Epithelial cell of proximal tubule (primary cell): Measurements from ENCODE around the gene ANXA2R. TPM values are rescaled to one million over a fixed set of nuclear protein-coding genes. Genes with fewer than 3 reads are reported as not detected.
A peak's percentile ranks its signal among the peaks of the same experiment; 100 is the strongest.
"Not testable (repeated sequence)": the region's sequence is repeated elsewhere in the genome, so short reads cannot be mapped to it uniquely, and the experiment has no call there.

Source experiments
- DNase-seq: peaks from one replicate; pipeline ENCODE4 v3.0.0-alpha.2; 2011; ENCODE audit warnings: low read depth
- H3K4me3 ChIP-seq: 2 replicates; pipeline ENCODE4 v1.5.1; 2011; ENCODE audit warnings: low read depth, mild to moderate bottlenecking, low read length
- total RNA-seq: library from RNA; depleted of rRNA; stranded (reverse); fragments of >200 nt; gene quantifications from 2 replicates; pipeline ENCODE4 v1.2.3, GENCODE V29; 2015
- TF ChIP-seq, protein P1 (sequence below): conservative IDR thresholded peaks from 2 replicates; pipeline ENCODE4 v1.5.1; 2012; ENCODE audit warnings: low read depth, mild to moderate bottlenecking, low read length

The ANXA2R gene, protein sequence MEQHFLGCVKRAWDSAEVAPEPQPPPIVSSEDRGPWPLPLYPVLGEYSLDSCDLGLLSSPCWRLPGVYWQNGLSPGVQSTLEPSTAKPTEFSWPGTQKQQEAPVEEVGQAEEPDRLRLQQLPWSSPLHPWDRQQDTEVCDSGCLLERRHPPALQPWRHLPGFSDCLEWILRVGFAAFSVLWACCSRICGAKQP
- 0.35 and 2.2 TPM in 2 replicates for total RNA-seq

DNA sequence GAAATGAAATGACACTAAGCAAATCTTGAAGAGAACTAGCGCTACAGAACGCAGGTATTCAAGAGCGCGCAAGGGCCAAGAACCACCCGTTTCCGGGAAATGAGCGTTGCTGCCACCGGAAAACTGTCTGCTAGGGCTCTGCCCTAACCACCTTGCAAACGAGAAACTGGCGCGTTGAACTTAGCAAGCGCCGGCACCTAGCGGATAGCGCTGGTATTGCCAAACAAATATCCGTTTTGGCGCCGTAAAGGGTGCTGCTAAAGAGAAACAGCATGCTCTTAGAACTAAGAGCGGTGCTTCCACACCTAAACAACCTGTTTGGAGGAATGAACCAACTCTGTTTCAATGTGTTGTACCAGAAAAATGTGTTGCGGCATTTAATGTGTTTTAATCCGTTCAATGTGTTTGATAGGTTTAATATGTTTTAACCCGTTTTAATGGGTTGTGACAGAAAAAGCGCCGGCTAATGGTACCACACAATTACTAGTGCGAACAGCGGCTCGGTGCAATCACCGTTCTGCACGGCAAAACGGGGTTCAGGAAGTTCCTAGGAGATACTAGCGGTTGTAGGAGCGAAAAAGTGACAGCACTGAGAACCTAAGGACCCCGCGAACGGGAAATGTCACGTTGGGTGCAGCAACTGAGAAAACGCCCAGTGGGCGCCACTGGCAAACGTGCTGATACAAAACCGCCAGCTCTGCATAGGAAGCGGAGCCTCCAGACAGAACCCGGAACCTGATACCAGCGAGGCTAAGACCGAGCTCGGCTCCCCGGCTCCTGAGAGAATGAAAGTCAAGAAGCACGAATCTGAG lies at the start of gene ANXA2R:
Gene ANXA2R (minus strand): TSS at position 33 of the 812 bp plus-strand sequence. CDS start 273 bp downstream, outside the sequence.
- H3K4me3 ChIP-seq, result peak within 1 kb of the TSS; percentile 68
- DNase-seq, result no peak
- TF ChIP-seq, protein P1, sequence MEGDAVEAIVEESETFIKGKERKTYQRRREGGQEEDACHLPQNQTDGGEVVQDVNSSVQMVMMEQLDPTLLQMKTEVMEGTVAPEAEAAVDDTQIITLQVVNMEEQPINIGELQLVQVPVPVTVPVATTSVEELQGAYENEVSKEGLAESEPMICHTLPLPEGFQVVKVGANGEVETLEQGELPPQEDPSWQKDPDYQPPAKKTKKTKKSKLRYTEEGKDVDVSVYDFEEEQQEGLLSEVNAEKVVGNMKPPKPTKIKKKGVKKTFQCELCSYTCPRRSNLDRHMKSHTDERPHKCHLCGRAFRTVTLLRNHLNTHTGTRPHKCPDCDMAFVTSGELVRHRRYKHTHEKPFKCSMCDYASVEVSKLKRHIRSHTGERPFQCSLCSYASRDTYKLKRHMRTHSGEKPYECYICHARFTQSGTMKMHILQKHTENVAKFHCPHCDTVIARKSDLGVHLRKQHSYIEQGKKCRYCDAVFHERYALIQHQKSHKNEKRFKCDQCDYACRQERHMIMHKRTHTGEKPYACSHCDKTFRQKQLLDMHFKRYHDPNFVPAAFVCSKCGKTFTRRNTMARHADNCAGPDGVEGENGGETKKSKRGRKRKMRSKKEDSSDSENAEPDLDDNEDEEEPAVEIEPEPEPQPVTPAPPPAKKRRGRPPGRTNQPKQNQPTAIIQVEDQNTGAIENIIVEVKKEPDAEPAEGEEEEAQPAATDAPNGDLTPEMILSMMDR, result peak; percentile 77

DNA sequence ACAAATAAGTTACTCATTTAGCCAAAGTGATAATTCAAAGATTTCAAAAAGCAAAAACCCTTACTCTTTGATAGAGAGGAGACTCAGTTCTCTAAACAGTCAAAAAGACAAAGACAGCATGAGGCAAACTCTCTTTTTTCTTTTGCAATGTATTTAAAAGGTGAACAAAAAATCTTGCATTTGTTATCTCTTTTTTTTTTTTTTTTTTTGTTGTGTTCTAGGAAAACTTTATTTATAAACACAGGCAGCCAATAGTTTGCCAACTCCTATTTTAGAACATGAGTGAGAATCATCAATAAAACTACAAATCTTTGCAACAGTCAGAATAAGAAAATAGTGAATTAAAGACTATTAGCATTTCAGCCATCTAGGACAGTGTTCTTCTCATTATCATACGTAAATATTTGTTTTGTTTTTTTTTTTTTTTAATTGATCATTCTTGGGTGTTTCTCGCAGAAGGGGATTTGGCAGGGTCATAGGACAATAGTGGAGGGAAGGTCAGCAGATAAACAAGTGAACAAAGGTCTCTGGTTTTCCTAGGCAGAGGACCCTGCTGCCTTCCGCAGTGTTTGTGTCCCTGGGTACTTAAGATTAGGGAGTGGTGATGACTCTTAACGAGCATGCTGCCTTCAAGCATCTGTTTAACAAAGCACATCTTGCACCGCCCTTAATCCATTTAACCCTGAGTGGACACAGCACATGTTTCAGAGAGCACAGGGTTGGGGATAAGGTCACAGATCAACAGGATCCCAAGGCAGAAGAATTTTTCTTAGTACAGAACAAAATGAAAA lies 46.2 kb upstream of the ANXA2R start:
- DNase-seq, result not testable (repeated sequence)

DNA sequence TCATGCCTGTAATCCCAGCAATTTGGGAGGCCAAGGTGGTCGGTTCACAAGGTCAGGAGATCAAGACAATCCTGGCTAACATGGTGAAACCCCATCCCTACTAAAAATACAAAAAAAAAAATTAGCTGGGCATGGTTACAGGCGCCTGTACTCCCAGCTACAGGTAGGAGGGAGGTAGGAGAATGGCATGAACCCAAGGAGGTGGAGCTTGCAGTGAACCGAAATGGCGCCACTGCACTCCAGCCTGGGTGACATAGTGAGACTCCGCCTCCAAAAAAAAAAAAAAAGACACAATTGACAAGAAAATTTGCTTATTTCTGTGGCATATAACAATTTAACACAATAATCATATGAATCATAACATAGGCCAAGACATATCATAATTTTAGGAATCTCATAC lies 45.3 kb upstream of the ANXA2R start:
- no peak for DNase-seq
- no peak overlapping the region for H3K4me3 ChIP-seq
- TF ChIP-seq, protein P1, result no peak

More for the DNA sequence above, 46.2 kb upstream of the ANXA2R start:
- H3K4me3 ChIP-seq, result not testable (repeated sequence)

DNA sequence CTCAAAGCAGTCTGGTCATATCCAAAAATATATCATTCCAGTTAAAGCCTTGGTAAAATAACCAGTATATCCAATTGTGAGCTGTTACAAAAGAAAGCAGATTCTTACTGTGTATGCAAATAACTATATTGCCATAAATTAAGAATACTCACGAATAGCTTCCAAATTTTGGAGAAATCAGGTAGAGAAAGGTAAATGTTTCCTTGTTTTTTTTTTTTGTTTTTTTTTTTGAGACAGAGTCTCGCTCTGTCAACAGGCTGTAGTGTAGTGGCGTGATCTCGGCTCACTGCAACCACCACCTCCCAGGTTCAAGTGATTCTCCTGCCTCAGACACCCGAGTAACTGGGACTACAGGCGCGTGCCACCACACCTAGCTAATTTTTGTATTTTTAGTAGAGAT lies 44.3 kb upstream of the ANXA2R start:
- not testable (repeated sequence) for H3K4me3 ChIP-seq, DNase-seq

DNA sequence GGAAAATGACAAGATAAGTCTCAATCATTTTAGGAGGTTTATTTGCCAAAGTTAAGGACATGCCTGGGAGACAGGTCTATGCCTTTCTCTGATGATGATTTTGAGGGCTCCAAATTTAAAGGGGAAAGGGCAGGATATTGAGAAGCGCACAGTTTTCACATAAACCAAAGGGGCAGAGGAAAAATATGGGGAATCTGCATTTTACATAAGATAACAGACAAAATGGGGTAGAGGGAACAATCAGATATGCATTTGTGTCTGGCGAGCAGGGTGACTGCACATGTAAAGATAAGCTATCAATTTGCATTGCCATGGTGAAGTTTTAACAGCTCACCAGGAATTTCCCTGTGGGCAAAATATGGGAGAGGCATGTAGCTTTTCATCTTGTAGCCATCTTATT lies 41.2 kb upstream of the ANXA2R start:
- not testable (repeated sequence) for H3K4me3 ChIP-seq, DNase-seq

DNA sequence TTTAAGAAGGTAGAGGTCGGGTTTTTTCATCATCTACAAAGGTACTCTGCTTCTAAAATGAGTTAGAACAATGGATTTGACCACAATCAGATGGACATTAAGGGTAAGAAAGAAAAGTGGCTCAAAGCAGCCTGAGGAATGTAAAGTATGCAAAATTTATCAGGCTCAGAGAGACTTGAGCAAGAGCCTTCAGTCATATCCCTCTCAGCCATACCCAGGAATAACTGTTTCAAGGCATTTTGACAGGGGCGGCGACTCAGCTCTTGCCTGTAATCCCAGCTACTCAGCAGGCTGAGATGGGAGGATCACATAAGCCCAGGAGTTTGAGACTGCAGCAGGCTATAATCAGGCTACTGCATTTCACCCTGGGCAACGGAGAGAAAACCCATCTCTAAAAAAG lies 38.8 kb upstream of the ANXA2R start:
- H3K4me3 ChIP-seq, result no peak overlapping the region
- TF ChIP-seq, protein P1, result no peak
- peak; percentile 38 for DNase-seq

DNA sequence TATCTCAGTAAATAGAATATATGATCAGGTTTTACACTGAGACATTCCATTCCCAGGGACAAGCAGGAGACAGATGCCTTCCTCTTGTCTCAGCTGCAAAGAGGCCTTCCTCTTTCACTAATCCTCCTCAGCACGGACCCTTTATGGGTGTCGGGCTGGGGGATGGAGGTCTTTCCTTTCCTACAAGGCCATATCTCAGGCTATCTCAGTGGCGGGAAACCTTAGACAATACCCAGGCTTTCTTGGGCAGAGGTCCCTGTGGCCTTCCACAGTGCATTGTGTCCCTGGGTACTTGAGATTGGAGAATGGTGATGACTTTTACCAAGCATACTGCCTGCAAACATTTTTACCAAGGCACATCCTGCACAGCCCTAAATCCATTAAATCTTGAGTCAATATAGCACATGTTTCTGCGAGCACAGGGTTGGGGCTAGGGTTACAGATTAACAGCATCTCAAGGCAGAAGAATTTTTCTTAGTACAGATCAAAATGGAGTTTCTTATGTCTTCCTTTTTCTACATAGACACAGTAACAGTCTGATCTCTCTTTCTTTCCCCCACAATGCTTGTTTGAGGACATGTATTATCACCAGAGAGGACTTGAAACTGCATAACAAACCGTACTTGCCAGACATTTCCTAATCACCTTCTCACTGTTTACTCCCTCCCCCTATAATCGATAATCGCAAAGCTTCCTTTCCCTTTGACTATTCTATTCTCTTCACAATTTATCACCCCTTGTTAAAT lies 37.5 kb upstream of the ANXA2R start:
- not testable (repeated sequence) for DNase-seq

DNA sequence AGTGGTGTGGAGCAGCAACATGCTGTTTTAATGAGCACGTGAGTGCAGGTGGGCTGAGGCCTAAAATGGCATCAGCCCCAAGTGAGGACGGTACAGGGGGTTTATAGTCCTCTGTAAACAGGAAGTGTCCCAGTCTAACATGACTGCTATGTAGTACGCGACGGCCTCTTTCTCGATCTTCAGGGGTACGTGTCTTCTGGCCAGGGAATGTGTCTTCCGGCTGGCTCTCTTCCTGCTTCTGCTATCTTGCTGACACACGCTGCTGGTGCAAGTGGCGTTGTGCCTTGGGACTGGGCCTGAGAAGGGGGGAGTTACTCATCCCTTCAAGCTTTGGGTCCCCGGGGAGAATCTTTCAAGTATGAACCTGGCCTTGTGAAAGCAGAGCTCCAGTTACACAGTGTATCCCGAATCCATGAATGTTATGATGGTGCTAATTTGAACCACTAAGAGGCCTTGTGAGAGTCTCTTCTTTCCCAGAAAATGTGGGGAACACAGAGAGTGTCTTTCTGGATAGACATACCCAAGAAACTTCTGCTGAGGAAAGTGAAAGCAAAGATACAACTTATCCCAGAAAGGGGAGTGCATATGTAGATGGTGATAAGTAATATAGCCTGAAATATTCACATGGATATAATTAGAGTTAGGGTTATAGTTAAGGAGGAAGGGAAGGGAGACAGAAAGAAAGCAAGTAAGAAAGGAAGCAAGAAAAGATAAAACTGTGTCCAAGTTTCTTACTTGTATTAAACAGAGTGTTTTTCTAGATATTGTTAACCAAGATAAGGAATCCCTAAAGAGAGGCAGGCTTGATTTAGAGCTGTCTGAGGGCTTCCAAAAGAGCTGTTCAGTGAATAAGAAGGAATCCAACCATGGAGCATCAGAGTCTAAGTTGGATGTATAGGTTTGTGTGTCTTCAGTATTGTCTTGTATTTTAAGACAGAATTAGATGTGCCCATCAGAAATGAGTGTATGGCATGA lies 35.5 kb upstream of the ANXA2R start:
- DNase-seq, result no peak
- TF ChIP-seq, protein P1, result no peak
- H3K4me3 ChIP-seq, result no peak overlapping the region

More for the DNA sequence above, 37.5 kb upstream of the ANXA2R start:
- H3K4me3 ChIP-seq, result not testable (repeated sequence)
